ENCODE data around the gene COL15A1. TPM values are rescaled to one million over a fixed set of nuclear protein-coding genes. Genes with fewer than 3 reads are reported as not detected.
A peak's percentile ranks its signal among the peaks of the same experiment; 100 is the strongest.

The COL15A1 gene
- total RNA-seq, 1 experiment from 2014 or later, result not detected

DNA sequence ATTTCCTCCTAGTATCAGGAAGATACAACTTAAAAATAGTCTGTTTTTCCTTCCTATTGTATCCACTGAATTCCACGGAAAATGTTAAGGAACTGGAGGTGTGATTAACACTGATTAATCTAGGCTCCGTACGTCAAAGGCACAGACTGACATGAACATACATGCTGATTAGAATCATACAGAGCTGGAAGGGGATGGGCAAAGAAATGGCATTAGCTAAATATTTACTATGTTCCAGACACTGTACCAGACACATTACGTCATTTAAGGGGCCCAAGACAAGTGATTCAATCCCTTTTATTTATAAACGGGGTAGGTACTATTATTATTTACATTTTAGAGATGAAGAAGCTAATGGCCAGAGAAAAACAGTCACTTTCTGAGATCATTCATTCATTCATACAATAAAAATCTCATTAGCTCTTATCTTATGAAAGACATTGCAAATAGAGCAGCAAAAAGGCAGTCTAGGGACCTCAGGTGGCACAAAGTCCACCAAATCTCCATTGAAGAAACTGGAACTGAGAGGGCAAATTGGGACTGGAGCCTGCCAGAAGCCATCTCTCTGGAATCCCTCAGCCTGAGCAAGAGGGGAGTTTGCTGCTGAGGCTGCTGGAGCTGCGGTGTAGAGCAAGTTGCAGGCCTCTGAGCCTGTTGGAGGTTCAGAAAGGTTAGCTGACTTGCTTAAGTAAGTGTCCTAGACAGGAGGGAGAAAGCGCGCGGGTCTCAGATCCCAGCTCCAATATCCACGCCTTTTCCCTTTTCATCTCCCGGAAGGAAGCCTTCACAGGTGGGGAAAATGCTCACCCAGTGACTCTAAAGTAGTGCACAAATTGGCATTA, 159.6 kb downstream of the COL15A1 start:
- in situ Hi-C loops (cut with HindIII; ENCODE audit: low pct_unique_long_range_greater_than_20kb, low sequenced_read_pairs), result no loop called here
- no peak for DNase-seq (ENCODE audit: low read depth)

DNA sequence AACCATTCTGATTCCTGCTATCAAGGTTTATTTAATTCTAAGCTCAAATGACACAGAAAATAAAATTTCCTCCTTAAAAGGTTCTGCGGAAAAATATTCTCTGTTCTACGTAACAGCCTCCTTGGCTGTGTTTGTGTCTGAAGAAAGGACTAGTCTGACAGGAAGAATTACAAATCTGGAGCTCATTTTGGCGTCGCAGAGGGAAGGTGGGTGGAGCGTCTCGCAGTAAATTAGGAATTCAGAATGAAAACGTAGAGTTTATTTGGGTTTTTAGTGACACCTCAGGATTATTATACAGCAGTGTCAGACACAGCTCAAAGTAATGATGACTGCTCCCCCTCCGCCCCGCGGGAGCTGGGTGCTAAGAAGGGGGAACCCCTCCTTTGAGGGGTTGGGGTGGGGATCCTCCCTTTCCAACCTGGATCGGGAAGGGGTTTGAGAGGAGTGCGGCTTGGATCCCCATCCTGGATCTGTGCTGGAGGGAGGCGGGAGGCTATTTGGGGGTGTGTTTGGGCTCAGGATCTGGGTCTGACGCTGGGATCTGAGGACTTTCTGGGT, 160.3 kb downstream of the COL15A1 start:
- in situ Hi-C loops (cut with HindIII; ENCODE audit: low pct_unique_long_range_greater_than_20kb, low sequenced_read_pairs), result no loop called here
- DNase-seq (ENCODE audit: low read depth), result no peak

DNA sequence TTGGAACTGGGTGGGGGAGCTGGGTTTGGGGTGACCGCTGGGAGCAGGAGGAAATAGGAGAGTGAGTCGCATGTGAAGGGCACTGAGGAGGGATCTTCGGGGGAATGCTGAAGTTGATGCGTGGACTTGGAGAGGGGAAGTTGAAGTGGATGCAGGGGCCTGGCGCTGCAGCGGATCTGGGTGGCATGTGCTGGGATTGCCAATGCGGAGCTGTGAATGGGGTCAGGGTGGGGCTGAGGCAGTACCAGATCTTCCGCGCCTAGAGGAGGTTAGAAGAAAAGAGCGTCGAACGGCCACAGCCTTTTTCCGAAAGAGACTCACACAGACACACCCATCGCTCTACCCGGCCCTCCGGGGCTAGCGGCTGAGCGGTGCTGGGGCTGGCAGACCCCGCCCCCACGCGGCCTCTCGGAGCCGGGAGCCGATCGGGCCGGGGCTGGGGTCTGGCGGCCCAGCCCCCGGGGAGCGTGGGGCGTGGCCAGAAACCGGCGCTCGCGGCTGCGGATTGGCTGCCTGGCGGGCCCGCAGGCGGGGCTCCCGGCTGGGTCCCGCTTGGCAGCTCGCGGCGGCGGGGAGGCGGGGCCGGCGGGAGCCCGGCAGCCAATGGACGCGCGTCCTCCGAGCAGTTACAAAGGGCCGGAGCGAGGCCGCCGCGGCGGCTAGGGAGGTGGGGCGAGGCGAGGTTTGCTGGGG, 160.9 kb downstream of the COL15A1 start, which contains the start of gene TGFBR1:
Gene TGFBR1, plus strand, starts transcription at position 655 of the 693 bp plus-strand sequence. CDS start 93 bp downstream, outside the sequence.
- in situ Hi-C loops (cut with HindIII; ENCODE audit: low pct_unique_long_range_greater_than_20kb, low sequenced_read_pairs), result no loop called here
- DNase-seq (ENCODE audit: low read depth), result peak; percentile 94

DNA sequence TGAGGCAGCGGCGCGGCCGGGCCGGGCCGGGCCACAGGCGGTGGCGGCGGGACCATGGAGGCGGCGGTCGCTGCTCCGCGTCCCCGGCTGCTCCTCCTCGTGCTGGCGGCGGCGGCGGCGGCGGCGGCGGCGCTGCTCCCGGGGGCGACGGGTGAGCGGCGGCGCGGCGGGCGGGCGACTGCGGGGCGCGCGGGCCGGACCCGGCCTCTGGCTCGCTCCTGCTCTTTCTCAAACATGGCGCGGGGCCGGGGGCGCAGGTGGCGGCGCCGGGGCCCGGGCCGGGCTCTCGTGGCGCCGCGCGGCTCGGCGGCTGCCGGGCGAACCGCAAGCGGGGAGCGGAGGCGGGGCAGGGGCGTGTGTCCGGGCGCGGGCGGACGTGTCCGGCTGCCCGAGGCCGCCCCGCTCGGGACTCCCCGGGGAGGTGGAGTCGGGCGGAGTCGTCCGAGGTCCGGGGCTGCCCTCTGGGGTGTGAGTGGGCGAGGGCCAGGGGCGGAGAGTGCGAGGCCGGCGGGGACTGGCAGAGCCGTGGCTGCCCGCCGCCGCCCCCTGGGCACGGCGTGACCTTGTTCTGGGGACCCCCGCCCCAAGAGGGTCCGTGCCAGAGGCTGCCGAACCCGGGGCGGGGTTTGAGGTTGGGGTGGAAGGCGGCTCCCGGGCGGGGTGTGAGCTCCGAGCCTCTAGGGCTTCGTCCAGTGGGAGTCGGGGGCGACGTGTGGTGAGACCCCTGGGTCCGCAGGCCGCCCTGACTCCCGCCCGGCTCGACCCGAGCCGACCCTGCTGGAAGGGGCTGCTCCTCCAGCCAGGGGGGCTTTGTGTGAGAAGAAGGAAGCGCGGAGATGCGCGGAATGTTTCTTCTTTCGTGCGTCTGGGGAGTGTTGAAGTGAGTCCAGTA, 161.7 kb downstream of the COL15A1 start:
- peak; percentile 69 for DNase-seq (ENCODE audit: low read depth)
- in situ Hi-C loops (cut with HindIII; ENCODE audit: low pct_unique_long_range_greater_than_20kb, low sequenced_read_pairs), result no loop called here

DNA sequence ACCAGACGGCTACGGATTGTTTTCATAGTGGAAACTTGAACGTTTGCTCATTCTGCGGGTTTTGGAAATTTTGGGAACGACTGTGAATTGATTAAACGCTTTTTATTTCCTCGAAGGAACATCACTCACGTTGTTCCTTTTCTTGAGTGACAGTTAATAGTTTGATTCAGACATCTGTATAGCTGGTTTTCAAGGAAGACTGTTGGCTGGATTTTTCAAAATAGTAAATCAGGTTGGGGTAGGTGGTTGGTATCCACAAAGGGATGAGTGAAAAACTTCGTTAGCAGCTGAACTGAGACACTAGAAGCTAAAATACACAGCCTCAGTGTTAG, 162.3 kb downstream of the COL15A1 start:
- in situ Hi-C loops (cut with HindIII; ENCODE audit: low pct_unique_long_range_greater_than_20kb, low sequenced_read_pairs), result no loop called here
- no peak for DNase-seq (ENCODE audit: low read depth)

DNA sequence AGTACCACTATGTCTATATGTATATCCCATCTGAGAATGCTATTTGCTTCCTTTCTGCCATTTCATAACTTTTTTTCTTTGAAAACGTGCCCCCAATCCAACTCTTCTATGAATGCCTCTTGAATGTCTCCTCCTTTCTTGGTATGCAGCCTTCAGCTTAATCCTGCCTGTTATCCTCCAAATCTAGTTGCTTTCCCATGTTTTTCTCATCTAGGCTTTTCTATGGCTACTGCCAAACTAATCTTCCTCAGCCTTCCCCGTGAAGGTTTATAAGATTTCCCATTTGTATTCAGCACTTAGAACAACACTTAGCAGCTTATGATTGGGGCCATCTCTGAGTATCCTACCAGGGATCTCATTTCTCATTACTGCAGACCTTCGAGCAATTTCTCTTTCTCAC, 163.7 kb downstream of the COL15A1 start:
- DNase-seq (ENCODE audit: low read depth), result no peak

DNA sequence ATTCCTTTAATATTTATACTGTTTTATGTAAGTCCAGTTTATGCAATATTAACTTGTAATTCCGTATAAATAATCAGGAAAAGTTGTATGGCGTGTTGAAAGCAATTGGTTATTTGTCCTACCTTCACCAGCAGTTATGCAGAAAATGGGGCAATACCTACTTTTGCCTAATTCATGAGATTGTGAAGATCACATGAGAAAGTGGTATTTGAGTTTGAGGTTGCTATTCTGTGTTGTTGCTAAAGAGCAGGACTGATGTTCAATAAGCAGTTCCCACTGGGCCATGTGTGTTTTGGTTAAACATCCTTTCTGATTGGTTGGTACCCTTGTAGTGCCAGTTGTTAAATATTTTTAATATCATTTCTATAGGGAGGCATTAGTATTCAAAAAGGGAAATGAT, 164.4 kb downstream of the COL15A1 start:
- no peak for DNase-seq (ENCODE audit: low read depth)
- in situ Hi-C loops (cut with HindIII; ENCODE audit: low pct_unique_long_range_greater_than_20kb, low sequenced_read_pairs), result no loop called here

More for the DNA sequence above, 163.7 kb downstream of the COL15A1 start:
- in situ Hi-C loops (cut with HindIII; ENCODE audit: low pct_unique_long_range_greater_than_20kb, low sequenced_read_pairs), result no loop called here

DNA sequence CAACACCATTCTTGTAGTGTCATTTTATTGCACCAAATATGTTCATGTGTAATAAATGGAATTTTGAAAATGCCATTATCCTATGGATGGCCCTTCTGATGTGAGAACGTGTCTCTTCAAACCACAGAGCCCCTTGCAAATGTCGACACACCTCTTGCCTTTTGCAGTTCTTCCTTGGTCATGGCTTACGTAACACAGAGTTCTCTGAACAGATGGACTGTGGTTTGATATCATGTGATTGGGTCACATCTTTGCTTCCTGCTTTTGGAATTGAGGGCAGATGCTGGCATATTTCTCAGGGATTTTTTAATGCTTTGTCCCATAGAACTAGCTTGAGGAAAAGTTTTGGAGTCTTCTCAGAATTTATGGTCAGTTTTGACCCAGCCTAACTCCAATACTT, 165.8 kb downstream of the COL15A1 start:
- no peak for DNase-seq (ENCODE audit: low read depth)
- in situ Hi-C loops (cut with HindIII; ENCODE audit: low pct_unique_long_range_greater_than_20kb, low sequenced_read_pairs), result no loop called here

DNA sequence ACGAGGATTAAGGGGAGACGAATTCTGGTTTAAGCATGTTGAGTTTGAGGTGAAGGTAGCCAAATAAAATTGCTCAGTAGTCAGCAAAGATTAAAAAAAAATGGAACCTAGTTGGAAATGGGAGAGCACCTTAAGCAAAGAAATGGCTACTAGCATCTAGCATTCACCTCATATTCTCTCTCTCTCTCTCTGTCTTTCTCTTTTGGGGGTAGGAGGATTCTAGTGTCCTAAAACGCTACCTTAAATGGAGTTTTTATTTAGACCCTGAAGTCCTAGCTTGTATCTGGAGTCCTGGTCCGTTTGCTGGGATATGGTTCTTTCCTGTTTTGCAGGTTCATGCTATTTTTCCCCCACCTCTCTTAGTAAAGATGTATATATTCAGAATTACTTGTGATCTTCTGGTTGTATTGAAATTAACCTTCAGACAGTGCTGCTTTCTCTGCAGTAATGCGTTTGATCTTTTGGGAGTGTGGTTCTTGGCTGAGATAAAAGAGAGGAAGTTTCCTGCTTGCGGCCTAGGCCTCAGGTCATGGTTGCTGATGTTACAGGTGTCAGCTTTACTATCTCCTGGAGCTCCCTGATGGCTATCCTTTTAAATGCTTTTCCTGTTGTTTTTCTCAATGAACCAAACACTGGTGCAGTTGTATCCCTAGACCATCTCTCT, 169.2 kb downstream of the COL15A1 start:
- in situ Hi-C loops (cut with HindIII; ENCODE audit: low pct_unique_long_range_greater_than_20kb, low sequenced_read_pairs), result no loop called here
- DNase-seq (ENCODE audit: low read depth), result no peak

DNA sequence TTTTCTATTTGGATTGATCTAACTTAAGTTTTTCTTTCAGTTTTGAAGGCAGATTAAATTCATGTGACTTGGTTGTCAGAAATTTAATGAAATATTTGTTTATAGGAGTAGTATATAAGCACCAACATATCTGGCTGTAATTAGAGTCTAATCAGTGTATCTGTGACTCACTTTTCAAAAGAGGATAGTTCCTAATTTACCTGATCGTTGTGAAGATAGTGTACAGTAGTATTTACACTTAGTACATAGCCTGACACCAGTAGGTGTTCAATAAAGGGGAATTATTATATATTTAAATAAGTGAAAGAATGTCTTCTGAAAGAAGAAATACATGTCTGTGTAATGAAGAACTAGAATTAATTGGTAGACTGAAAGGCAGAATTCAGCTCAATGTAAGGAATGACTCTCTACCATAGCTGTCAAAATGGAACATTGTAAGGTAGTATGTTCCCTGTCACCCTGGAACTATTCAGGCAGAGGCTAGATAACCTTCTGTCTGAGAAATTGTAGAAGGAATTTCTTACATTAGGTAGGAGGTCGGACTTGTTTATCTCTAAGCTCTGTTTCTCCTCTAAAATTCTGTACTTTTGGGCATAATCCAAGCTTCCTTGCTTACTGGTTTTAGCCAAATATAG, 169.8 kb downstream of the COL15A1 start:
- in situ Hi-C loops (cut with HindIII; ENCODE audit: low pct_unique_long_range_greater_than_20kb, low sequenced_read_pairs), result no loop called here

DNA sequence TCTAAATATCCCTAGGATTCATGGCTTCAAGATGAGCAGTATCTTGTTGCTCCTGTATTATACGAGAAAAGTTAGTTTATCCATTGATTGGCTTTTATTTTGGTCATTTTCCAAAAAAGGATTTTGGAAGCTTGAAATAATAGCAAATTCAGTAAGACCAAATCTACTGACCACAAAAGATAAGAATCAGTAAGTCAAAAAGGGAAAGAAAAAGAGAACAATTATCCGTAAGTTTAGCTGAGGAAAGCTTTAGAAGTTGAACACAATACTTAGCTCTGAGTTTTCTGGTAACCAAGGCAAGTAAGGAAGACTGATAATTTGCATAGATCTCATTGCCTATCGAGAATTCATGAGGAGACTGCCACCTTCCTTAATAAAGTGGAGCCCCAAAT, 170.3 kb downstream of the COL15A1 start:
- DNase-seq (ENCODE audit: low read depth), result no peak
- in situ Hi-C loops (cut with HindIII; ENCODE audit: low pct_unique_long_range_greater_than_20kb, low sequenced_read_pairs), result no loop called here

More for the DNA sequence above, 169.8 kb downstream of the COL15A1 start:
- DNase-seq (ENCODE audit: low read depth), result no peak

DNA sequence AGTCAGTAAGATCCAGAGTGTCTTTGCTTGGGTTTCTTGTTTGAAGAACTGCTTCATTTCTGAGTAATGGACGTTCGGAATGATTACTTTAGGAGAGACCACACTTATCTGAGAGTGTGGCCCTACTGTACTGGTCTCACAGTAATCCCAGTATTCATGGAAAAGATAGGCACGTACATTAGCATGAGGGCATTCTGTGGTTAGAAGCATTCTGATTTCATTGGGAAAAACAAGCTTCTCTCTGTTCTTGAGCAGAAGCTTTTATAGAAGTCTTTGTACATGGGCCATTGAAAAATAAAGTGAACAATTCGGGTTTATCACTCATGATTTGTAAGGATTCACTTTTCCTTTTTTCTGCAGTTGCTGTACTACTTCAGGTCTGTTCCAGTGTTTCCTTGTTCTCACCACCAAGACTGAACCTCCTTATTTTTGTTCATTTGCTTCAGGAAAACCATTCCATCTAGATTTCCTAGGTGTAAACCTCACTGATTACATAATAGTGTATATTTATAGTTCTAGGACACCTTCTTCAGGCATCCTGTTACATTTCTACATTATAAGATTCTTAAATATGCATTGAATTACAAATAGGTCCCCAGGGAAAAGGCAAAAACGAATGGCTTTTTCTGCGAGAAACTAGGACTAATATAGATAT, 171.3 kb downstream of the COL15A1 start:
- in situ Hi-C loops (cut with HindIII; ENCODE audit: low pct_unique_long_range_greater_than_20kb, low sequenced_read_pairs), result no loop called here
- no peak for DNase-seq (ENCODE audit: low read depth)

DNA sequence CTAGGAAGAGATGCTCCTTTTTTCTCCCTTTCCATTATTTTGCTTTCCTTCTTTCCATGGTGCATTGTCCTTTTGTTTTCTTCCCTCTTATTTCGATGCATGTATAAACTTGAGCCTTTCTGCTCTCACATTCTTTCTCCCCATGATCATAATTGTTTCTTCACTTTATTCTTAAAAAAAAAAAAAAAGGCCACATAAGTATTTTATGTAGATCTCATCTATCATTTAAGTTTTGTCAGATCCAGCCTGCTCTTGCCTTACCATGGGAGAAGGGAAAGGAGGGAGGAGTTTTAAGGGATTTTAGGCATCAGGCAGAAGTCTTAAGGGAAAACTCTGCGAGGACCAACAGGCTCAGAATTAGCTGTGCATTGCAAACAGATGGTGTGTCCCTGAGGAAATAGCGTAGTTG, 172.3 kb downstream of the COL15A1 start:
- in situ Hi-C loops (cut with HindIII; ENCODE audit: low pct_unique_long_range_greater_than_20kb, low sequenced_read_pairs), result no loop called here
- DNase-seq (ENCODE audit: low read depth), result no peak

DNA sequence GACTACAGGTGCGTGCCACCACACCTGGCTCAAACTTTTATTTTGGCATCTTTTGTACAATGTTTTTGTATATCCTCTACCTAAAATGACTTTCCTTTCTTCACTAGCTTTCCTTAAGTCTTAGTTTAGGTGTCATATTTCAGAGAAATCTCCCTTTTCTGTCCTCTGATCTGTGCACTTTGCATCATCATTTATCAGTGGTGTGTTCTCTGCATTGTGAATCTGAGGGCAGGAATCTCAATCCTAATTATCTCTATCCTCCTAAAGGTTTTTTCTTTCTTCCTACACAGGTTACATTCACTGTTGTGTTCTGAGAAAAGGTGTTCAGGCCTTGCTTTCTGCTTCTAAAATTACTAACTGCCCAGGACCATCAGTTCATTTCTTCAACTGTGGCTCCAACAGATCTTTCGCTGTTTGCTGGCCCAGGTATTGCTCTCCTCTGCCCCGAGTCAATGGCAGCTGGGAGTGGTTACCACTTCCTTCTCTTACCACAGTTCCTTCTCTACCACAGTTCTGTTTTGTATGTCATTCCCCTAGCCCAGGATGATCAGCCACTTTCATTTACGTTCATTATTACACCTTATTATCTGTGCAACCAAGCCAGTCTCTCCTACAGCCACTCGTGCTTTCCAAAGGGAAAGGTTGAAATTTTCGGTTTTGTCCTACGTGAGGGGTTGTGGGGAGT, 175.2 kb downstream of the COL15A1 start:
- no peak for DNase-seq (ENCODE audit: low read depth)
- in situ Hi-C loops (cut with HindIII; ENCODE audit: low pct_unique_long_range_greater_than_20kb, low sequenced_read_pairs), result no loop called here

DNA sequence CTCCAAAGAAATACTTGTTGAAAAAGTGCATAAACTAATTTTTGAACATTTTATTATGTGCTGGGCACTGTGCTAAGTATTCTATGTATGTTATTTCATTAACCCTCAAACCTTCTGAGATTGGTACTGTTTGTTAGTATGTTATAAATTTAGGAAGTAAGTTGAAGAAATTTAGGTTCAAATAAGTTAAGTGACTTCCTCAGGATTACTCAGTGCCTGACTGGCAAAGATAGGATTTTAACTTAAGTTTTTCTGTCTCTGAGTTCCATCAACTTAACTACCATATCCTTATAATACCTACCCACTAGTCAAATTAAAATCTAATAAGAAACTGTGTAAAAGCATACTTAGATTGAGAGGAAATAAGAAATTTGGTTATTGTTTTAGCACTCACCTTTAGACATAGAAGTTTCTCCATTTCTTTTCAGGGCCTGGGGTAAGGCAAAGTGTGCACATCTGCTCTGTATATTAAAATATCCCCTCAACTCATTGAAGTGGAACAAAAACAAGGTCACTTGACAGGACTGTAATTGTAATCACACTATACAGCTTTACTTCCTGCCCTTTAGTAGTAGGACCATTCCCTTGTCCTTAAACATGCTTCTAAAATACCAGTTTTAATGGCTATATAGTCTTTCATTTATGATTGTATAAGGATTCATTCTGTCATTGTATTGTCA, 176.4 kb downstream of the COL15A1 start:
- no peak for DNase-seq (ENCODE audit: low read depth)
- in situ Hi-C loops (cut with HindIII; ENCODE audit: low pct_unique_long_range_greater_than_20kb, low sequenced_read_pairs), result no loop called here

Data from Caki2 (cell line).